ENCODE data around the gene ZNF606.

The ZNF606 gene

DNA sequence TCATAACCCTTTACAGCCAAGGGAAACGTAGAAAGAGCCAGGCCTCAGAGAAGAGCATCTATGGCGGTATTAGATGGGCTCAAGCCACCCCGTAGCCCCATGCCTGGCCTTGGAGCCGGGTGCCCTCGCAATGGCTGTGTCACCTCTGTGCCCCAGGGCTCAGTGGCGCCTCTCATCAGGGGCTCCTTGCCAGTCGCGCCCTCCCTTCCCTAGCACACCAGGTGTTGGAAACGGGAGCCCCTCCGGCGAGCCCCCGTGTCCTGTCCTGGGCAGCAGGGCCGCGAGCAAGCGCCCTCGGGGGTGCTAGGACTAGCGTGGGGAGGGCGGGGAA, 55.6 kb downstream of the ZNF606 start:
- H3K36me3 ChIP-seq (ENCODE audit: control insufficient read depth in 1 of 2, insufficient read depth in 2 of 2, low read depth in 1 of 2, low read length in 2 of 2) = peaks cover 23 to 25% of the 10 kb centered on the region in 2 experiments
- H3K18ac ChIP-seq (ENCODE audit: low read depth in 1 of 2, low read length in 2 of 2) = peak overlapping the region; percentile 84 to 90
- H3K27me3 ChIP-seq (ENCODE audit: control insufficient read depth in 1 of 2, insufficient read depth in 1 of 2, low read length in 2 of 2) = no peaks in the 10 kb centered on the region
- peak; percentile 7 for DNase-seq
- no peak overlapping the region for H2BK15ac ChIP-seq (ENCODE audit: low read depth, poor library complexity, severe bottlenecking)
- peak overlapping the region; percentile 95 to 96 for H3K4me3 ChIP-seq (ENCODE audit: insufficient read depth in 1 of 2, low read depth in 1 of 2, low read length in 2 of 2)
- H3K79me1 ChIP-seq (replicated peaks; ENCODE audit: low read length, poor library complexity, severe bottlenecking) = peaks cover 33% of the 10 kb centered on the region
- H3K4me2 ChIP-seq (ENCODE audit: low read length, poor library complexity, severe bottlenecking) = peak overlapping the region; percentile 87
- peaks cover 36% of the 10 kb centered on the region for H3K9me3 ChIP-seq (ENCODE audit: control insufficient read depth, low read length)
- H4K8ac ChIP-seq (ENCODE audit: low read length) = peak overlapping the region; percentile 85
- H2BK12ac ChIP-seq (ENCODE audit: low read length in 2 of 2) = no peak overlapping the region
- peak overlapping the region; percentile 94 for H3K9ac ChIP-seq (ENCODE audit: low read length)
- no peak overlapping the region for H3K23ac ChIP-seq (ENCODE audit: low read length in 2 of 2)
- peaks cover 7% of the 10 kb centered on the region for H3K4me1 ChIP-seq (ENCODE audit: control insufficient read depth, insufficient read depth, low read depth, low read length)
- H2AK5ac ChIP-seq (ENCODE audit: low read length, severe bottlenecking) = no peak overlapping the region
- H3K14ac ChIP-seq (ENCODE audit: low read length in 2 of 2) = peak overlapping the region in 1 of 2 experiments; percentile 26
- H2BK120ac ChIP-seq (ENCODE audit: low read depth, low read length) = peak overlapping the region; percentile 24
- H2BK5ac ChIP-seq (ENCODE audit: low read depth, low read length, poor library complexity, severe bottlenecking) = no peak overlapping the region
- H2AFZ ChIP-seq (ENCODE audit: low read depth, low read length) = peak overlapping the region; percentile 60
- H4K91ac ChIP-seq (ENCODE audit: low read length) = peak overlapping the region; percentile 45
- peak overlapping the region; percentile 32 to 75 for H3K4ac ChIP-seq (ENCODE audit: low read depth in 1 of 2, low read length in 2 of 2)
- 1% methylated on average over 14 of the region's 18 CpGs for WGBS
- H3K27ac ChIP-seq (ENCODE audit: low read length, poor library complexity, severe bottlenecking) = no peak overlapping the region

DNA sequence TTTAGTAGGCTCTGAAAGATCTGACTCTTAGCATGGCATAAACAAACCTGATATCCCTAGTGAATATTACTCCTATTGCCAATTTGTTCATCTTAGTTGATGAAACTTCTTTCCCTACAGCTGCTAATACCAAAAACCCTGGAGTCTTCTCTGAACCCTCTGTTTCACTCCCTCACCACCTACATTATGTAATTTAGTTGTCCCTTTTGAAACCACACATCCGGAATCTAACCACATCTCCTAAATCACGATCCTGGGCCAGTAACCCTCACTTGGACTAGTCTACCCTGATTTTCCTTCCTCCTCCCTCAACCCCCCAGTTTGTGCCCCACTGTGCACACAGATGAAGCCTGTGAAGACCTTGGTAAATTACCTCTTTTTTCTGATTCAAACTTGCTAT, 56.3 kb downstream of the ZNF606 start:
- H3K9ac ChIP-seq (ENCODE audit: low read length) = peak overlapping the region; percentile 94
- H2BK15ac ChIP-seq (ENCODE audit: low read depth, poor library complexity, severe bottlenecking) = no peak overlapping the region
- H3K4ac ChIP-seq (ENCODE audit: low read depth in 1 of 2, low read length in 2 of 2) = no peak overlapping the region
- no peak overlapping the region for H3K14ac ChIP-seq (ENCODE audit: low read length in 2 of 2)
- peaks cover 26 to 31% of the 10 kb centered on the region in 2 experiments for H3K36me3 ChIP-seq (ENCODE audit: control insufficient read depth in 1 of 2, insufficient read depth in 2 of 2, low read depth in 1 of 2, low read length in 2 of 2)
- no peak overlapping the region for H3K27ac ChIP-seq (ENCODE audit: low read length, poor library complexity, severe bottlenecking)
- no peak for DNase-seq
- peak overlapping the region in 1 of 2 experiments; percentile 95 for H3K4me3 ChIP-seq (ENCODE audit: insufficient read depth in 1 of 2, low read depth in 1 of 2, low read length in 2 of 2)
- H2AFZ ChIP-seq (ENCODE audit: low read depth, low read length) = no peak overlapping the region
- no peak overlapping the region for H4K91ac ChIP-seq (ENCODE audit: low read length)
- H2BK120ac ChIP-seq (ENCODE audit: low read depth, low read length) = no peak overlapping the region
- H2BK5ac ChIP-seq (ENCODE audit: low read depth, low read length, poor library complexity, severe bottlenecking) = no peak overlapping the region
- H3K23ac ChIP-seq (ENCODE audit: low read length in 2 of 2) = no peak overlapping the region
- peaks cover 39% of the 10 kb centered on the region for H3K9me3 ChIP-seq (ENCODE audit: control insufficient read depth, low read length)
- H3K4me1 ChIP-seq (ENCODE audit: control insufficient read depth, insufficient read depth, low read depth, low read length) = peaks cover 7% of the 10 kb centered on the region
- H4K8ac ChIP-seq (ENCODE audit: low read length) = no peak overlapping the region
- H2AK5ac ChIP-seq (ENCODE audit: low read length, severe bottlenecking) = no peak overlapping the region
- no peaks in the 10 kb centered on the region for H3K27me3 ChIP-seq (ENCODE audit: control insufficient read depth in 1 of 2, insufficient read depth in 1 of 2, low read length in 2 of 2)
- peaks cover 34% of the 10 kb centered on the region for H3K79me1 ChIP-seq (replicated peaks; ENCODE audit: low read length, poor library complexity, severe bottlenecking)
- no peak overlapping the region for H3K18ac ChIP-seq (ENCODE audit: low read depth in 1 of 2, low read length in 2 of 2)
- WGBS = 98% methylated on average over 2 of the region's 2 CpGs
- H3K4me2 ChIP-seq (ENCODE audit: low read length, poor library complexity, severe bottlenecking) = peak overlapping the region; percentile 87
- no peak overlapping the region for H2BK12ac ChIP-seq (ENCODE audit: low read length in 2 of 2)

DNA sequence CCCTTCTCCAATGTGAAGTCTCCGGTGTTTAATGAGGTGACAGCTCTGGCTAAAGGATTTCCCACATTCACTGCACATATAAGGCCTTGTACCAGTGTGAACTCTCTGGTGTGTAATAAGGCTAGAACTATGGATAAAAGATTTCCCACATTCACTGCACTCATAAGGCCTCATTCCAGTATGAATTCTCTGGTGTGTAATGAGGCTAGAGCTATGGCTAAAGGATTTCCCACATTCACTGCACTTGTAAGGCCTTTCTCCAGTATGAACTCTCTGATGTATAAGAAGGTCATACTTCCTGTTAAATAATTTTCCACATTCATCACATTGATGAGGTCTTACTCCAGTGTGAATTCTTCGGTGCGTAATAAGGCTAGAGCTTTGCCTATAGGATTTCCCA, 61.0 kb downstream of the ZNF606 start:
- 100% methylated on average over 2 of the region's 3 CpGs for WGBS
- Histone ChIP-seq H2BK15ac (ENCODE audit: low read depth, poor library complexity, severe bottlenecking) (no peak overlapping the region), H3K18ac (ENCODE audit: low read depth in 1 of 2, low read length in 2 of 2) (no peak overlapping the region), H2BK12ac (ENCODE audit: low read length in 2 of 2) (no peak overlapping the region), H3K27me3 (ENCODE audit: control insufficient read depth in 1 of 2, insufficient read depth in 1 of 2, low read length in 2 of 2) (no peaks in the 10 kb centered on the region), H3K79me1 (replicated peaks; ENCODE audit: low read length, poor library complexity, severe bottlenecking) (peaks cover 40% of the 10 kb centered on the region), H3K4me3 (ENCODE audit: insufficient read depth in 1 of 2, low read depth in 1 of 2, low read length in 2 of 2) (peak overlapping the region in 1 of 2 experiments; percentile 49), H3K4me2 (ENCODE audit: low read length, poor library complexity, severe bottlenecking) (no peak overlapping the region), H2BK120ac (ENCODE audit: low read depth, low read length) (no peak overlapping the region), H2AFZ (ENCODE audit: low read depth, low read length) (no peak overlapping the region), H3K4ac (ENCODE audit: low read depth in 1 of 2, low read length in 2 of 2) (no peak overlapping the region), H4K91ac (ENCODE audit: low read length) (no peak overlapping the region), H3K9me3 (ENCODE audit: control insufficient read depth, low read length) (peaks cover 48% of the 10 kb centered on the region), H3K36me3 (ENCODE audit: control insufficient read depth in 1 of 2, insufficient read depth in 2 of 2, low read depth in 1 of 2, low read length in 2 of 2) (peaks cover 42 to 56% of the 10 kb centered on the region in 2 experiments), H4K8ac (ENCODE audit: low read length) (no peak overlapping the region), H3K27ac (ENCODE audit: low read length, poor library complexity, severe bottlenecking) (no peak overlapping the region), H3K4me1 (ENCODE audit: control insufficient read depth, insufficient read depth, low read depth, low read length) (peaks cover 2% of the 10 kb centered on the region), H3K23ac (ENCODE audit: low read length in 2 of 2) (no peak overlapping the region), H2AK5ac (ENCODE audit: low read length, severe bottlenecking) (no peak overlapping the region), H3K9ac (ENCODE audit: low read length) (no peak overlapping the region), H3K14ac (ENCODE audit: low read length in 2 of 2) (no peak overlapping the region), H2BK5ac (ENCODE audit: low read depth, low read length, poor library complexity, severe bottlenecking) (no peak overlapping the region)
- no peak for DNase-seq

DNA sequence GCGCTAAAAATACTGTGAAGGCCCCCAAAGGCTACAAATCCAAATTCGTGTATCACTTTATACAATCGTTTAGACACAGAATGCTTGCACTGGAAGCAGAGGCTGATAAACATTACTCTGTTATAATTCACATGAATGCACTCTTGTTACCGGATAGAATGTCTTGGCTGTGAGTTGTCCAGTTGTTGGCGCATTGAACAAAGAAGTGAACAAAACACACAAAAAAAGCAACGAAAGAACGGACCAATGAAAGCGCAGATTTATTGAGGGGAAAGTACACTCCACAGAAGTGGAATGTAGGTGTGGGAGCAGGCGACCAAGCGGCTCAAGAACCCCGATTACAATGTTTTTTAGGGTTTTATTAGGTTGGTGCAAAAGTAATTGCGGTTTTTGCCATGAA, 66.9 kb downstream of the ZNF606 start:
- Histone ChIP-seq H3K4me2 (ENCODE audit: low read length, poor library complexity, severe bottlenecking) (no peak overlapping the region), H3K4ac (ENCODE audit: low read depth in 1 of 2, low read length in 2 of 2) (no peak overlapping the region), H2AFZ (ENCODE audit: low read depth, low read length) (no peak overlapping the region), H3K9me3 (ENCODE audit: control insufficient read depth, low read length) (peaks cover 35% of the 10 kb centered on the region), H3K14ac (ENCODE audit: low read length in 2 of 2) (no peak overlapping the region), H3K27me3 (ENCODE audit: control insufficient read depth in 1 of 2, insufficient read depth in 1 of 2, low read length in 2 of 2) (no peaks in the 10 kb centered on the region), H3K23ac (ENCODE audit: low read length in 2 of 2) (no peak overlapping the region), H3K18ac (ENCODE audit: low read depth in 1 of 2, low read length in 2 of 2) (no peak overlapping the region), H3K79me1 (replicated peaks; ENCODE audit: low read length, poor library complexity, severe bottlenecking) (peaks cover 38% of the 10 kb centered on the region), H3K4me1 (ENCODE audit: control insufficient read depth, insufficient read depth, low read depth, low read length) (no peaks in the 10 kb centered on the region), H2BK120ac (ENCODE audit: low read depth, low read length) (no peak overlapping the region), H3K36me3 (ENCODE audit: control insufficient read depth in 1 of 2, insufficient read depth in 2 of 2, low read depth in 1 of 2, low read length in 2 of 2) (peaks cover 24 to 35% of the 10 kb centered on the region in 2 experiments), H3K27ac (ENCODE audit: low read length, poor library complexity, severe bottlenecking) (no peak overlapping the region), H3K4me3 (ENCODE audit: insufficient read depth in 1 of 2, low read depth in 1 of 2, low read length in 2 of 2) (no peak overlapping the region), H2BK15ac (ENCODE audit: low read depth, poor library complexity, severe bottlenecking) (no peak overlapping the region), H4K8ac (ENCODE audit: low read length) (no peak overlapping the region), H2AK5ac (ENCODE audit: low read length, severe bottlenecking) (no peak overlapping the region), H2BK12ac (ENCODE audit: low read length in 2 of 2) (no peak overlapping the region), H2BK5ac (ENCODE audit: low read depth, low read length, poor library complexity, severe bottlenecking) (no peak overlapping the region), H3K9ac (ENCODE audit: low read length) (no peak overlapping the region), H4K91ac (ENCODE audit: low read length) (no peak overlapping the region)
- WGBS = 93% methylated on average over 12 of the region's 12 CpGs
- DNase-seq = no peak

All from mesenchymal stem cell (in vitro differentiated cells and primary cell).